ENCODE measurements around the gene NT5C2. TPM values are rescaled to one million over a fixed set of nuclear protein-coding genes. Genes with fewer than 3 reads are reported as not detected.
"Not testable (repeated sequence)": the region's sequence is repeated elsewhere in the genome, so short reads cannot be mapped to it uniquely, and the experiment has no call there.

The NT5C2 gene
- total and polyA plus RNA-seq, 9 donors: 84.1 to 179 (median 124) TPM

DNA sequence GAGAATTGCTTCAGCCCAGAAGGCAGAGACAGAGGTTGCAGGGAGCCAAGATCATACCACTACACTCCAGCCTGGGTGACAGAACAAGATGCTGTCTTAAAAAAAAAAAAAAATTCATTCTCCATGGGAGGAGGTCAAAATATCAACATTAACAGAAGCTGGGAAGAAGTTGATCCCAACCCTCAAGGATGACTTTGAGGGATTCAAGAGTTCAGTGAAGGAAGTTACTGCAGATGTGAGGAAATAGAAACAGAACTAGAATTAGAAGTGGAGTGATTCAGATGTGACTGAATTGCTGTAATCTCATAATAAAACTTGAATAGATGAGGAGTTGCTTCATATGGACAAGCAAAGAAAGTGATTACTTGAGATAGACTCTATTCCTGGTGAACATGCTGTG is 32.9 kb upstream of the NT5C2 start:
- H3K27me3 ChIP-seq (ENCODE audit: control insufficient read depth, insufficient read depth, low read length): no peaks in the 10 kb centered on the region
- no peak overlapping the region for H3K4me3 ChIP-seq (ENCODE audit: low read length)
- H3K27ac ChIP-seq (ENCODE audit: low read length): no peak overlapping the region
- peaks cover 18% of the 10 kb centered on the region for H3K9me3 ChIP-seq (replicated peaks; ENCODE audit: control insufficient read depth, low read depth, low read length)
- peaks cover 23% of the 10 kb centered on the region for H3K4me1 ChIP-seq (ENCODE audit: control insufficient read depth, insufficient read depth, low read length)
- no peak for DNase-seq
- H3K36me3 ChIP-seq (ENCODE audit: control insufficient read depth, insufficient read depth, low read length): no peaks in the 10 kb centered on the region

DNA sequence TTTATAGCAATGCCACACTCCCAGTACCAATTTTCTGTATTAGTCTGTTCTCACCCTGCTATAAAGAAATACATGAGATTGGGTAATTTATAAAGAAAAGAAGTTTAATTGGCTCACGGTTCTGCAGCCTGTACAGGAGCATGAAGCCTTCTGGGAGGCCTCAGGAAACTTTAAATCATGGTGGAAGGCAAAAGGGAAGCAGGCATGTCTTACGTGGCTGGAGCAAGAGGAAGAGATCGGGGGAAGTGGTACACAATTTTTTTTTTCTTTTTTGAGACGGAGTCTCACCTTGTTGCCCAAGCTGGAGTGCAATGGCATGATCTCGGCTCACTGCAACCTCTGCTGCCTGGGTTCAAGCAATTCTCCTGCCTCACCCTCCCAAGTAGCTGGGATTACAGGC is 31.6 kb upstream of the NT5C2 start:
- not testable (repeated sequence) for H3K4me3 ChIP-seq (ENCODE audit: low read length); H3K36me3 ChIP-seq (ENCODE audit: control insufficient read depth, insufficient read depth, low read length); H3K27ac ChIP-seq (ENCODE audit: low read length); DNase-seq; H3K27me3 ChIP-seq (ENCODE audit: control insufficient read depth, insufficient read depth, low read length)
- Histone ChIP-seq H3K4me1 (ENCODE audit: control insufficient read depth, insufficient read depth, low read length) (peaks cover 16% of the 10 kb centered on the region), H3K9me3 (replicated peaks; ENCODE audit: control insufficient read depth, low read depth, low read length) (peaks cover 18% of the 10 kb centered on the region)
- WGBS (ENCODE audit: insufficient coverage): 63% methylated on average over 2 of the region's 5 CpGs

DNA sequence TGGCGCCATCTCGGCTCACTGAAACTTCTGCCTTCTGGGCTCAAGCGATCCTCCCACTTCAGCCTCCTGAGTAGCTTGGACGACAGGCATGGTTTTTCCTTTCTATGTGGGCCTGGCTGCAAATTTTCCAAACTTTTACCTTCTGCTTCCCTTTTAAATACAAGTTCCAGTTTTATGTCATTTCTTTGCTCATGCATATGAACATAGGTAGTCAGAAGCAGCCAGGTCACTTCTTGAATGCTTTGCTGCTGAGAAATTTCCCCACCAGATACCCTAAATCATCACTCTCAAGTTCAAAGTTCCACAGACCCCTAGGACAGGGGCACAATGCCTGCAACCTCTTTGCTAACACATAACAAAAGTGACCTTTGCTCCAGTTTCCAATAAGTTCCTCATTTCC is 31.1 kb upstream of the NT5C2 start:
- H3K36me3 ChIP-seq (ENCODE audit: control insufficient read depth, insufficient read depth, low read length): no peaks in the 10 kb centered on the region
- no peak overlapping the region for H3K4me3 ChIP-seq (ENCODE audit: low read length)
- 88% methylated on average over 4 of the region's 4 CpGs for WGBS (ENCODE audit: insufficient coverage)
- H3K9me3 ChIP-seq (replicated peaks; ENCODE audit: control insufficient read depth, low read depth, low read length): peaks cover 18% of the 10 kb centered on the region
- DNase-seq: no peak
- H3K4me1 ChIP-seq (ENCODE audit: control insufficient read depth, insufficient read depth, low read length): peaks cover 14% of the 10 kb centered on the region
- no peak overlapping the region for H3K27ac ChIP-seq (ENCODE audit: low read length)
- no peaks in the 10 kb centered on the region for H3K27me3 ChIP-seq (ENCODE audit: control insufficient read depth, insufficient read depth, low read length)

DNA sequence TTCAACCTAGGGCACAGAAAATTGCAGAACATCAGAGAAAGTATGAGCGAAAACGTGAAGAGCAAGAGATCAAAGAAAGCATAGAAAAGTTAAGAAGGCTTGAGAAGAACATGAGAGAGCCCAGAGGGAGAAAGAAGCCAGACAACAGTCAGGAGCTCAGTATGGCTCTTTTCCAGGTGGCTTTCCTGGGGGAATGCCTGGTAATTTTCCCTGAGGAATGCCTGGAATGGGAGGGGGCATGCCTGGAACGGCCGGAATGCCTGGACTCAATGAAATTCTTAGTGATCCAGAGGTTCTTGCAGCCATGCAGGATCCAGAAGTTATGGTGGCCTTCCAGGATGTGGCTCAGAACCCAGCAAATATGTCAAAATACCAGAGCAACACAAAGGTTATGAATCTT is 23.3 kb upstream of the NT5C2 start:
- not testable (repeated sequence) for H3K4me1 ChIP-seq (ENCODE audit: control insufficient read depth, insufficient read depth, low read length); H3K4me3 ChIP-seq (ENCODE audit: low read length); H3K27me3 ChIP-seq (ENCODE audit: control insufficient read depth, insufficient read depth, low read length); H3K36me3 ChIP-seq (ENCODE audit: control insufficient read depth, insufficient read depth, low read length); H3K27ac ChIP-seq (ENCODE audit: low read length); H3K9me3 ChIP-seq (replicated peaks; ENCODE audit: control insufficient read depth, low read depth, low read length); DNase-seq
- 63% methylated on average over 2 of the region's 4 CpGs for WGBS (ENCODE audit: insufficient coverage)

DNA sequence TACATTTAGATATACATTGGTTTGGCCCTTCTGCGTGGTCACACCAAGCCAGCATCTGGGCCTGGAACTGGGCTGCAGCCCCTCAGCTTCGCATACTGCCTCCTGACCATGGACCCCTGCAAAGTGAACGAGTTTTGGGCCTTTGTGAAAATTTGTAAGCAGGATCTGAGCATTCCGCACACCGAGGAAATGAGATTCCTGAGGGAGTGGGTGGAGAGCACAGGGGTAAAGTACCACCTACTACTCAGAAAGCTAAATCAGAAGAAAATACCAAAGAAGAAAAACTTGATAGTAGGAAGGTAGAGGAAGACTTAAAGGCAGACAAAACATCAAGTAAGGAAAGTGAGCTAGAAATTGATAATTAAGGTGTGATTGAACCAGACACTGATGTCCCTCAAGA is 22.5 kb upstream of the NT5C2 start:
- 100% methylated on average over 2 of the region's 5 CpGs for WGBS (ENCODE audit: insufficient coverage)
- no peak overlapping the region for H3K27ac ChIP-seq (ENCODE audit: low read length)

DNA sequence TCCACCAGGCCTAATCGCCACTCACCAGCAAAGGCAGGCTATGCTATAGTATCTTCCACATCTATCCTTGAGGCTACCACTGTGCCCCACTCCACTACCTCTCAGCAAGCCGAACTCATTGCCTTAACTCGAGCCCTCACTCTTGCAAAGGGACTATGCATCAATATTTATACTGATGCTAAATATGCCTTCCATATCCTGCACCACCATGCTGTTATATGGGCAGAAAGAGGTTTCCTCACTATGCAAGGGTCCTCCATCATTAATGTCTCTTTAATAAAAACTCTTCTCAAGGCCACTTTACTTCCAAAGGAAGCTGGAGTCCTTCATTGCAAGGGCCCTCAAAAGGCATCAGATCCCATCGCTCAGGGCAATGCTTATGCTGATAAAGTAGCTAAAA is 17.2 kb upstream of the NT5C2 start:
- not testable (repeated sequence) for H3K9me3 ChIP-seq (replicated peaks; ENCODE audit: control insufficient read depth, low read depth, low read length); H3K4me3 ChIP-seq (ENCODE audit: low read length); H3K27ac ChIP-seq (ENCODE audit: low read length); H3K4me1 ChIP-seq (ENCODE audit: control insufficient read depth, insufficient read depth, low read length); H3K27me3 ChIP-seq (ENCODE audit: control insufficient read depth, insufficient read depth, low read length); H3K36me3 ChIP-seq (ENCODE audit: control insufficient read depth, insufficient read depth, low read length); DNase-seq
- WGBS (ENCODE audit: insufficient coverage): 88% methylated on average over 1 of the region's 4 CpGs

More for the DNA sequence above, 22.5 kb upstream of the NT5C2 start:
- Histone ChIP-seq H3K27me3 (ENCODE audit: control insufficient read depth, insufficient read depth, low read length) (no peaks in the 10 kb centered on the region), H3K36me3 (ENCODE audit: control insufficient read depth, insufficient read depth, low read length) (no peaks in the 10 kb centered on the region), H3K9me3 (replicated peaks; ENCODE audit: control insufficient read depth, low read depth, low read length) (no peaks in the 10 kb centered on the region), H3K4me1 (ENCODE audit: control insufficient read depth, insufficient read depth, low read length) (no peaks in the 10 kb centered on the region), H3K4me3 (ENCODE audit: low read length) (no peak overlapping the region)
- no peak for DNase-seq

DNA sequence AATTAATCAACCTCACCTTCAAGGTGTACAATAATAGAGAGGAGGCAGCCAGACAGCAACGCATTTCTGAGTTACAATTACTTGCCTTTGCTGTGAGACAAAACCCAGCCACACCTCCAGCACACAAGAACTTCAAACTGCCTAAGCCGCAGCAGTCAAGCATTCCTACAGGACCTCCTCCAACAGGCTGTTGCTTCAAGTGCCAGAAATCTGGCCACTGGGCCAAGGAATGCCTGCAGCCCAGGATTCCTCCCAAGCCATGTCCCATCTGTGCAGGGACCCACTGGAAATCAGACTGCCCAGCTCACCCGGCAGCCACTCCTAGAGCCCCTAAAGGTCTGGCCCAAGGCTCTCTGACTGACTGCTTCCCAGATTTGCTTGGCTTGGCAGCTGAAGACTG is 14.6 kb upstream of the NT5C2 start:
- H3K36me3 ChIP-seq (ENCODE audit: control insufficient read depth, insufficient read depth, low read length); H3K4me3 ChIP-seq (ENCODE audit: low read length); H3K9me3 ChIP-seq (replicated peaks; ENCODE audit: control insufficient read depth, low read depth, low read length); DNase-seq; H3K4me1 ChIP-seq (ENCODE audit: control insufficient read depth, insufficient read depth, low read length); H3K27ac ChIP-seq (ENCODE audit: low read length); H3K27me3 ChIP-seq (ENCODE audit: control insufficient read depth, insufficient read depth, low read length): not testable (repeated sequence)
- 28% methylated on average over 2 of the region's 3 CpGs for WGBS (ENCODE audit: insufficient coverage)

DNA sequence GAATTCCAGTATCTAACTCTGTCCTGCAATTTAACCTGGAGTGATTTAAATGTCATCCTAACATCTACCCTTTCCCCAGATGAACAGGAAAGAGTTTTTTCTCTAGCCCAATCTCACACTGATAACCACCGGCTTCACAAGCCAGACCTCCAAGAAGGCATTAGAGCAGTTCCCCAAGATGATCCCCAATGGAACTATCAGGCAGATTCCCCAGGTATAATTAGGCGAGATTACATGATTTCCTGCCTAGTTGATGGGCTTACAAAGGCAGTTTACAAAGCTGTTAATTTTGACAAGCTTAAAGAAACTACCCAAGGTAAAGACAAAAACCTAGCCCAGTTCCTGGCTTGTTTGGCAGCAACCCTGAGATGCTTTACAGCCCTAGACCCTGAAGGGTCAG is 14.1 kb upstream of the NT5C2 start:
- Histone ChIP-seq H3K4me1 (ENCODE audit: control insufficient read depth, insufficient read depth, low read length) (peaks cover 2% of the 10 kb centered on the region), H3K27ac (ENCODE audit: low read length) (no peak overlapping the region), H3K4me3 (ENCODE audit: low read length) (no peak overlapping the region), H3K27me3 (ENCODE audit: control insufficient read depth, insufficient read depth, low read length) (no peaks in the 10 kb centered on the region), H3K36me3 (ENCODE audit: control insufficient read depth, insufficient read depth, low read length) (no peaks in the 10 kb centered on the region), H3K9me3 (replicated peaks; ENCODE audit: control insufficient read depth, low read depth, low read length) (no peaks in the 10 kb centered on the region)
- WGBS (ENCODE audit: insufficient coverage): 0% methylated on average over 1 of the region's 2 CpGs
- no peak for DNase-seq

DNA sequence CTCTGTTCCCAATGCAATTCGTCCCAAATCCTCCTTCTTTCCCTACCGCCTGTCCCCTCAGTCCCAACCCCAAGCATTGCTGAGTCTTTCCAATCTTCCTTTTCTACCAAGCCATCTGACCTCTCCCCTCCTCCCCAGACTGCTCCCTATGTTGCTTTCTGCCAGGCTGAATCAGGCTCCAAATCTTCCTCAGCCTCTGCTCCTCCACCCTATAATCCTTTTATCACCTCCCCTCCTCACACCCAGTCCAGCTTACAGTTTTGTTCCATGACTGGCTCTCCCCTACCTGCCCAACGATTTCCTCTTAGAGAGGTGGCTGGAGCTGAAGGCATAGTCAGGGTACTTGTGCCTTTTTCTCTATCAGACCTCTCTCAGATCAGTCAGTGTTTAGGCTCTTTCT is 13.6 kb upstream of the NT5C2 start:
- H3K27me3 ChIP-seq (ENCODE audit: control insufficient read depth, insufficient read depth, low read length); H3K4me1 ChIP-seq (ENCODE audit: control insufficient read depth, insufficient read depth, low read length); H3K36me3 ChIP-seq (ENCODE audit: control insufficient read depth, insufficient read depth, low read length); H3K9me3 ChIP-seq (replicated peaks; ENCODE audit: control insufficient read depth, low read depth, low read length); H3K4me3 ChIP-seq (ENCODE audit: low read length); H3K27ac ChIP-seq (ENCODE audit: low read length); DNase-seq: not testable (repeated sequence)
- WGBS (ENCODE audit: insufficient coverage): 54% methylated on average over 2 of the region's 3 CpGs

DNA sequence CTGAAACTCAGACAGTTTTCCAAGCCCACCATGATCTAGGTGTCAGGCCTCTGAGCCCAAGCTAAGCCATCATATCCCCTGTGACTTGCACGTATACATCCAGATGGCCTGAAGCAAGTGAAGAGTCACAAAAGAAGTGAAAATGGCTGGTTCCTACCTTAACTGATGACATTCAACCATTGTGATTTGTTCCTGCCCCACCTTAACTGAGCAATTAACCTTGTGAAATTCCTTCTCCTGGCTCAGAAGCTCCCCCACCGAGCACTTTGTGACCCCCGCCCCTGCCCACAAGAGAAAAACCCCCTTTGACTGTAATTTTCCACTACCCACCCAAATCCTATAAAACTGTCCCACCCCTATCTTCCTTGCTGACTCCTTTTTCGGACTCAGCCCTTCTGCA is 12.3 kb upstream of the NT5C2 start:
- not testable (repeated sequence) for H3K27me3 ChIP-seq (ENCODE audit: control insufficient read depth, insufficient read depth, low read length); H3K4me3 ChIP-seq (ENCODE audit: low read length); H3K4me1 ChIP-seq (ENCODE audit: control insufficient read depth, insufficient read depth, low read length); H3K27ac ChIP-seq (ENCODE audit: low read length); DNase-seq; H3K36me3 ChIP-seq (ENCODE audit: control insufficient read depth, insufficient read depth, low read length); H3K9me3 ChIP-seq (replicated peaks; ENCODE audit: control insufficient read depth, low read depth, low read length)
- 65% methylated on average over 4 of the region's 4 CpGs for WGBS (ENCODE audit: insufficient coverage)

DNA sequence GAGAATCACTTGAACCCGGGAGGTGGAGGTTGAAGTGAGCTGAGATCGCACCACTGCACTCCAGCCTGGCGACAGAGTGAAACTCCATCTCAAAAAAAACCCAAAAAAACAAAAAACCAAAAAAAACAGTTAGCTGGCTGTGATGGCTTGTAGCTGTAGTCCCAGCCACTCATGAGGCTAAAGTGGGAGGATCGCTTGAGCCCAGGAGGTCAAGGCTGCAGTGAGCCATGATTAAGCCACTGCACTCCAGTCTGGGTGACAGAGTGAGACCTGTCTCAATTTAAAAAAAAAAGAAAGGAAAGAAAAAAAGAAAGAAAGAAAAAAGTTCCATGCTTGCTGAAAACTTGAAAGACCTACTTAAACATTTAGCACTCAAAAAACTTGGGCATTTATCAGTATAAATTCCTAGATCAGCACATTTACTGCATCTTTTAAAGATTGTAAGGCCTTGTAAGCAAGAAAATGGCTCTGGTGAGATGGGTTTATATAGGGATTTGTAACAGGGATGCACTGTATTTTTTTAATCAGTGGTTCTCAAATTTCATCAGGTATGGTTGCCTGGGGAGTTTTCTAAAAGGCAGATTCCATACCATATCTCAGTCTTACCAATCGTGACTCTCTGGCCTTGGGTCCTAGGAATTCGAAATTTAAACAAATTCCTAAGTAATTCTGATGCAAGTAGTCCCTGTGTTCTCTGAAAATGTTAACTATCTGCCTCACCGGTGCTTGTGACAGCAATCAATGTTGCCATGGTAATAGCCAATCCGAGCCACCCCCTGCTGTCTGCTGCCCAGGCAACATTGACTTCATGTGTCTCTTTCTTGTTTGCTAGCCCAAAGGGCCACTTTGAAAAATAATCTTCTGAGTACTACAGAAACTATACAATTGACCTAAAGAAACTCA is 11.5 kb upstream of the NT5C2 start:
- WGBS (ENCODE audit: insufficient coverage): 28% methylated on average over 5 of the region's 8 CpGs
- H3K9me3 ChIP-seq (replicated peaks; ENCODE audit: control insufficient read depth, low read depth, low read length): no peaks in the 10 kb centered on the region
- H3K36me3 ChIP-seq (ENCODE audit: control insufficient read depth, insufficient read depth, low read length): no peaks in the 10 kb centered on the region
- H3K4me3 ChIP-seq (ENCODE audit: low read length): no peak overlapping the region
- no peaks in the 10 kb centered on the region for H3K27me3 ChIP-seq (ENCODE audit: control insufficient read depth, insufficient read depth, low read length)
- H3K4me1 ChIP-seq (ENCODE audit: control insufficient read depth, insufficient read depth, low read length): peaks cover 2% of the 10 kb centered on the region
- no peak overlapping the region for H3K27ac ChIP-seq (ENCODE audit: low read length)
- no peak for DNase-seq
